Gastroesophageal sphincter (tissue), 4 donors: ENCODE results near the gene PCBP3. TPM values are rescaled to one million over a fixed set of nuclear protein-coding genes. Genes with fewer than 3 reads are reported as not detected.
"Not testable (repeated sequence)": the region's sequence is repeated elsewhere in the genome, so short reads cannot be mapped to it uniquely, and the experiment has no call there.

Experiments used
- ATAC-seq: fragments of 150-250 bp; one replicate; pipeline ENCODE4 v1.9.1; 2016; ENCODE audit warnings: mild to moderate bottlenecking, moderate library complexity
- H3K27ac ChIP-seq, 4 donors: fragments of 200-600 bp; sonication (generic) in 3 of 4; 1 replicate in 3 of 4; 2 replicates in 1 of 4; pipeline ENCODE4 v1.5.1; 2016 to 2019
- H3K27me3 ChIP-seq: fragments of 200-600 bp; sonication (generic); one replicate; pipeline ENCODE4 v1.5.1; 2019
- H3K36me3 ChIP-seq, 2 donors: fragments of 200-600 bp; sonication (generic); one replicate each; pipeline ENCODE4 v1.5.1; 2019; ENCODE audit warnings: control low read depth in 1 of 2
- H3K4me1 ChIP-seq, 3 donors: fragments of 200-600 bp; sonication (generic); 1 replicate in 2 of 3; 2 replicates in 1 of 3; pipeline ENCODE4 v1.5.1; 2016 to 2019; ENCODE audit warnings: control low read depth in 2 of 3
- H3K4me3 ChIP-seq, 2 donors: fragments of 200-600 bp; sonication (generic); one replicate each; pipeline ENCODE4 v1.5.1; 2019; ENCODE audit warnings: mild to moderate bottlenecking in 1 of 2, moderate library complexity in 1 of 2
- H3K9me3 ChIP-seq, 3 donors: fragments of 200-600 bp; sonication (generic); one replicate each; pipeline ENCODE4 v1.5.1; 2017 to 2019; ENCODE audit warnings: control low read depth in 2 of 3
- EP300 ChIP-seq: sonication (generic); formaldehyde crosslinking; IDR thresholded peaks from one replicate; pipeline ENCODE4 v1.6.1; 2017; ENCODE audit warnings: antibody characterized with exemption, mild to moderate bottlenecking
- POLR2A ChIP-seq, 2 donors: fragments of 450-650 bp; IDR thresholded peaks; one replicate each; pipeline ENCODE4 v1.6.1; 2017; ENCODE audit warnings: antibody characterized with exemption in 2 of 2, mild to moderate bottlenecking in 2 of 2, moderate library complexity in 1 of 2
- POLR2AphosphoS5 ChIP-seq: sonication (generic); formaldehyde crosslinking; IDR thresholded peaks from one replicate; pipeline ENCODE4 v1.6.1; 2017; ENCODE audit warnings: antibody characterized with exemption
- WGBS, 2 donors: methylation state at CpG; one replicate each; pipeline ENCODE4 v1.1.5; 2018; ENCODE audit warnings: low coverage in 1 of 2; 5-methylcytosine and 5-hydroxymethylcytosine counted together
- total RNA-seq, 4 donors: library from RNA; depleted of rRNA; stranded (reverse); fragments of >200 nt; gene quantifications; one replicate each; pipeline ENCODE4 v1.1.0, GENCODE V29; 2016
- TF ChIP-seq, protein P1 (sequence below), 4 experiments: fragments of 200-600 bp in 2 of 4; fragments of 450-650 bp in 2 of 4; sonication (generic) in 1 of 4; IDR thresholded peaks; one replicate each; pipeline ENCODE4 v1.5.1; 2017 to 2019; ENCODE audit warnings: antibody characterized with exemption in 4 of 4, mild to moderate bottlenecking in 2 of 4, moderate library complexity in 2 of 4

Gene PCBP3
- total RNA-seq, 4 donors from 2014 or later = 5.1 to 14.8 (median 10.4) TPM

DNA sequence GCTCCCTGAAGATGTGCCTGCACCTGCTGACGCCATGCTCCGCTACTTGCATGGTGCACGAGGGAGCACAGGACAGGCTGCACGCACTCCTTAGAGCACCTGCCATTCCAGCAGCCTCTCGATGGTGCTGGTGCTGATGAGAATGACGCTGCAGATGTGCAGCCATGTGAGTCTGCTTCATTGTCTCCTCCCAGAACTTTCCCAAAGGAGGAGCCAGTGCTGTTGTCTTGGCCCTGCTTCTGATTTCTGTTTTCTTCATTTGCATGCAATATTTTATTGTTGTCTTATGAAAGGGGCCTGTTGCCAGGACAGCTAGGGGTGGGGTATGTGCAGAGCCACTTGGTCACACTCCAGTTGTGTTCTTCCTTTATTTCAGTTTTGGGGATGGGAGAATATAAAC is 70.1 kb downstream of the PCBP3 start:
- 89 to 100% methylated on average over 1 to 5 of the region's 6 CpGs for WGBS, 2 donors
- Histone ChIP-seq H3K36me3 (no peaks in the 10 kb centered on the region), H3K27me3 (no peaks in the 10 kb centered on the region), H3K4me3 (no peak overlapping the region), H3K27ac (no peak overlapping the region), H3K4me1 (no peaks in the 10 kb centered on the region), H3K9me3 (peaks cover 0 to 7% (median 0%) of the 10 kb centered on the region in 3 donors)
- ATAC-seq = no peak
- TF ChIP-seq, protein P1, sequence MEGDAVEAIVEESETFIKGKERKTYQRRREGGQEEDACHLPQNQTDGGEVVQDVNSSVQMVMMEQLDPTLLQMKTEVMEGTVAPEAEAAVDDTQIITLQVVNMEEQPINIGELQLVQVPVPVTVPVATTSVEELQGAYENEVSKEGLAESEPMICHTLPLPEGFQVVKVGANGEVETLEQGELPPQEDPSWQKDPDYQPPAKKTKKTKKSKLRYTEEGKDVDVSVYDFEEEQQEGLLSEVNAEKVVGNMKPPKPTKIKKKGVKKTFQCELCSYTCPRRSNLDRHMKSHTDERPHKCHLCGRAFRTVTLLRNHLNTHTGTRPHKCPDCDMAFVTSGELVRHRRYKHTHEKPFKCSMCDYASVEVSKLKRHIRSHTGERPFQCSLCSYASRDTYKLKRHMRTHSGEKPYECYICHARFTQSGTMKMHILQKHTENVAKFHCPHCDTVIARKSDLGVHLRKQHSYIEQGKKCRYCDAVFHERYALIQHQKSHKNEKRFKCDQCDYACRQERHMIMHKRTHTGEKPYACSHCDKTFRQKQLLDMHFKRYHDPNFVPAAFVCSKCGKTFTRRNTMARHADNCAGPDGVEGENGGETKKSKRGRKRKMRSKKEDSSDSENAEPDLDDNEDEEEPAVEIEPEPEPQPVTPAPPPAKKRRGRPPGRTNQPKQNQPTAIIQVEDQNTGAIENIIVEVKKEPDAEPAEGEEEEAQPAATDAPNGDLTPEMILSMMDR (IDR thresholded peaks at IDR 0.05) = no peak
- TF ChIP-seq EP300 (no peak), POLR2A (IDR thresholded peaks at IDR 0.05) (no peak), POLR2AphosphoS5 (no peak)

DNA sequence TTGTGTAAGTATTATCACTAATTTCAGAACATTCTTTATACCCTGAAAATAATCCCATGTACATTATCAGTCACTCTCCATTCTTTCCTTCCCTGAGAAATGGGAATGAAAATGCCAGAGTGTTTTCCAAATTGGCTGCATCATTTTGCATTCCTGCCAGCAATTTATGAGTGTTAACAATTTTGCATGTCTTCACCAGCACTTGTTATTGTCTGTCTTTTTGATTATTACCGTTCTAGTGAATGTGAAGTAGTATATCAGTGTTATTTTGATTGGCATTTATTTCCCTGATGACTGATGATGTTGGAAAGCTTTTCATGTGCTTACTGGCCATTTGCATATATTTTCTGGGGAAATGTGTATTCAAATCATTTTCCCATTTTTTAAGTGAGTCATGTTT is 71.9 kb downstream of the PCBP3 start:
- Histone ChIP-seq H3K9me3 (peaks cover 0 to 7% (median 0%) of the 10 kb centered on the region in 3 donors), H3K27ac (no peak overlapping the region), H3K36me3 (no peaks in the 10 kb centered on the region), H3K27me3 (no peaks in the 10 kb centered on the region), H3K4me1 (no peaks in the 10 kb centered on the region), H3K4me3 (no peak overlapping the region)
- no peak for ATAC-seq
- no peak for TF ChIP-seq POLR2AphosphoS5
- no peak for TF ChIP-seq EP300
- TF ChIP-seq, protein P1 (IDR thresholded peaks at IDR 0.05) = no peak
- TF ChIP-seq POLR2A (IDR thresholded peaks at IDR 0.05) = no peak
- 90 to 100% methylated on average over 1 of the region's 1 CpG for WGBS, 2 donors

DNA sequence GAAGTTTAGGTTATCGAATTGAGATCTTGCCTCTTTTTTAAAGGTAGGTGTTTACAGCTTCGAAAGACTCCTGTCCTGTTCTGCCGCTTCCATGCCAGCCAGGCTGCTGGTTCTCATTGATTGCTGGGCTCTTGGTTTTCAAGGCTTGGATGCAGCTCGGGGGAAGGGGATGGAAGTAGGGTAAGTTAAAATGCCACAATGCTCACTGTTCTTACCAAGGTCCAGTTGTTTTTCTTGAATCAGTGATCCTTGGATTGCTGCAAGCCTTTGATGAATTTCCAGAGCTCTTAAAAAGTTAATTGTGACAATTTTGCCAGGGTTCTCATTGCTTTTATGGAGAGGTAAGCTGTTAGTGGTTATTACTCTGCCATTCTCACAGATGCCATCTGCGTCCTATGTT is 74.9 kb downstream of the PCBP3 start:
- H3K27ac ChIP-seq = no peak overlapping the region
- H3K4me1 ChIP-seq = no peaks in the 10 kb centered on the region
- no peaks in the 10 kb centered on the region for H3K27me3 ChIP-seq
- no peak for ATAC-seq
- no peak for TF ChIP-seq POLR2A (IDR thresholded peaks at IDR 0.05)
- TF ChIP-seq, protein P1 (IDR thresholded peaks at IDR 0.05) = no peak
- TF ChIP-seq EP300 = no peak
- no peak for TF ChIP-seq POLR2AphosphoS5
- no peak overlapping the region for H3K4me3 ChIP-seq
- H3K36me3 ChIP-seq = no peaks in the 10 kb centered on the region
- H3K9me3 ChIP-seq = peaks cover 0 to 7% (median 0%) of the 10 kb centered on the region in 3 donors
- WGBS, 2 donors = 83 to 93% methylated on average over 1 to 4 of the region's 5 CpGs

GRCh38 chr21:45719177-45719802 is 75.8 kb downstream of the PCBP3 start:
- TF ChIP-seq EP300 = no peak
- TF ChIP-seq, protein P1 (IDR thresholded peaks at IDR 0.05) = no peak
- no peak for TF ChIP-seq POLR2AphosphoS5
- no peak for TF ChIP-seq POLR2A (IDR thresholded peaks at IDR 0.05)
- Histone ChIP-seq H3K4me3 (no peak overlapping the region), H3K4me1 (peaks cover 0 to 3% (median 0%) of the 10 kb centered on the region in 3 donors), H3K27me3 (no peaks in the 10 kb centered on the region), H3K36me3 (no peaks in the 10 kb centered on the region), H3K27ac (no peak overlapping the region), H3K9me3 (peaks cover 0 to 7% (median 0%) of the 10 kb centered on the region in 3 donors)
- no peak for ATAC-seq
- WGBS, 2 donors = 68 to 69% methylated on average over 2 to 5 of the region's 6 CpGs

DNA sequence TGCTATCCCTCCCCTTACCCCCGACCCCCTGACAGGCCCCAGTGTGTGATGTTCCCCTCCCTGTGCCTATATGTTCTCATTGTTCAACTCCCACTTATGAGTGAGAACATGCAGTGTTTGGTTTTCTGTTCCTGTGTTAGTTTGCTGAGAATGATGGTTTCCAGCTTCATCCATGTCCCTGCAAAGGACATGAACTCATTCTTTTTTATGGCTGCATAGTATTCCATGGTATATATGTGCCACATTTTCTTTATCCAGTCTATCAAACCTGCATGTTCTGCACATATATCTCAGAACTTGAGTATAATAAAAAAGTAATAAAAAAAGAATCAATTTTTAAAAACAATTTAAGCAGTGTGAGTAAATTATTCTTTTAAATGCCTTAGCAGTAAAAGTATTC is 76.7 kb downstream of the PCBP3 start:
- not testable (repeated sequence) for H3K36me3 ChIP-seq, H3K9me3 ChIP-seq
- no CpG with 5 or more reads among the region's 1 CpG for WGBS, 2 donors

More for the DNA sequence above, 76.7 kb downstream of the PCBP3 start:
- not testable (repeated sequence) for H3K27me3 ChIP-seq, H3K27ac ChIP-seq, H3K4me1 ChIP-seq, H3K4me3 ChIP-seq, ATAC-seq
